Right lobe of liver (tissue), 4 donors: Measurements from ENCODE around the gene GAREM1.

ENCODE experiments used
- CTCF ChIP-seq, 4 donors: fragments of 200-600 bp in 3 of 4; fragments of 450-650 bp in 1 of 4; IDR thresholded peaks; one replicate each; pipeline versions ENCODE4 v1.5.1 to v1.8.0; 2016 to 2022; ENCODE audit warnings: antibody characterized with exemption in 4 of 4, mild to moderate bottlenecking in 2 of 4
- POLR2A ChIP-seq: fragments of 450-650 bp; IDR thresholded peaks from one replicate; pipeline ENCODE4 v1.6.1; 2017; ENCODE audit warnings: antibody characterized with exemption, mild to moderate bottlenecking
- donor health status: DM: no; HTN: no; CAD: no.
- donor health status: DM: no; HTN: no; CAD: no.
- donor health status: DM: no; HTN: yes; CAD: no.

GRCh38 chr18:32310774-32311173 lies 159.9 kb downstream of the GAREM1 start:
- TF ChIP-seq CTCF (IDR thresholded peaks at IDR 0.05) (no peak), POLR2A (no peak)
